ENCODE results near the gene MPHOSPH8. TPM values are rescaled to one million over a fixed set of nuclear protein-coding genes. Genes with fewer than 3 reads are reported as not detected.
A peak's percentile ranks its signal among the peaks of the same experiment; 100 is the strongest.
"Not testable (repeated sequence)": the region's sequence is repeated elsewhere in the genome, so short reads cannot be mapped to it uniquely, and the experiment has no call there.

MPHOSPH8 gene
- total RNA-seq, 1 donor from 2014 or later: 41.7 TPM

DNA sequence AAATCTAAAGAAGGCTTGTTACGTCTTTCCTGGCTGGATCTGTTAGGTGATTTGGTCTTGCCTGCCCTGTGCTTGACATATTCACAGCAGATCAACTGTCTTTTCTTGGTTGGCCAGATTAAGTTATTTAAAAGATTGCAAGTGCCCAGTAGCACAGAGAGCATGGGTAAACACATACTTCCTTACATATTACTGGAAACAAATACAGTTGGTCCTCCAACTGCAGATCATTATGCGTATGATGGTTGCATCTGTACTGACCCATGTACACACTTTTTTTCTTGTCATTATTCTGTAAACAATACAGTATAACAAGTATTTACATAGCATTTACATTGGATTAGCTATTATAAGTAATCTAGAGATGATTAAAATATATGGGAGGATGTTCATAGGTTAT, 9.2 kb upstream of the MPHOSPH8 start:
- DNase-seq (ENCODE audit: low spot score): no peak

GRCh38 chr13:19632915-19633478, 462 bp upstream of the MPHOSPH8 start:
- DNase-seq (ENCODE audit: low spot score): no peak

GRCh38 chr13:19634256-19634740, 839 bp downstream of the MPHOSPH8 start:
- DNase-seq (ENCODE audit: low spot score): peak; percentile 18

DNA sequence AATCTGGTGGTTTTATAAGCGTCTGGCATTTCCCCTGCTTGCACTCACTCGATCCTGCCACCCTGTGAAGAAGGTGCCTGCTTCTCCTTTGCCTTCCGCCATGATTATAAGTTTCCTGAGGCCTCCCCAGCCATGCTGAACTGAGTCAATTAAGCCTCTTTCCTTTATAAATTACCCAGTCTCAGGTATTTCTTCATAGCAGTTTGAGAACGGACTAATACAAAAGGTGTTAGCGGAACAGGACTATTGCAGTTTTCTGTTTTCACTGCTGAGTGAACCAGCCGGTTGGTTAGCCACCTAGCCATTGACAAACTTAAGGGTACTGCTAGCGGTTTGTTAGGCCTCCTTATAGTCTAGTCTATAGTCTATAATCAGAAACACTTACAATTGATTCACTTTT, 2.5 kb downstream of the MPHOSPH8 start:
- DNase-seq (ENCODE audit: low spot score): not testable (repeated sequence)

DNA sequence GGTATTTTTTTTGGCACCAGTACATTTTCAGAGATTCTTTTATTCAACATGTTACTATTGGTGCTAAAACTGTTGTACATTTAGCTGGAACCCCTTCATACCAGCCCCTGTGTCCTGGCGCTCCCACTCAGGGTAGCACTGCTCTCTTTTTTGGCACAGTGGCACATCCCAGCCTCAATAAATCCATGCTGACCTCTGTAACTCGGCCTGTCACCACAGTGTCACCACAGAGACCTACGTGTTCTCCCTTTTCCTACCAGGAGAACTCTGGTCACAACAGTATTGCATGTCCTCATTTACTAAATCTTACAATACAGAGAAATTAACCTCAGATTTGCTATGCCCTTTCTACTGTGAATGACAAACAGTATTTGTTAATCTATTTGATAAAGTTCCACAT, 10.2 kb downstream of the MPHOSPH8 start:
- DNase-seq (ENCODE audit: low spot score): no peak

DNA sequence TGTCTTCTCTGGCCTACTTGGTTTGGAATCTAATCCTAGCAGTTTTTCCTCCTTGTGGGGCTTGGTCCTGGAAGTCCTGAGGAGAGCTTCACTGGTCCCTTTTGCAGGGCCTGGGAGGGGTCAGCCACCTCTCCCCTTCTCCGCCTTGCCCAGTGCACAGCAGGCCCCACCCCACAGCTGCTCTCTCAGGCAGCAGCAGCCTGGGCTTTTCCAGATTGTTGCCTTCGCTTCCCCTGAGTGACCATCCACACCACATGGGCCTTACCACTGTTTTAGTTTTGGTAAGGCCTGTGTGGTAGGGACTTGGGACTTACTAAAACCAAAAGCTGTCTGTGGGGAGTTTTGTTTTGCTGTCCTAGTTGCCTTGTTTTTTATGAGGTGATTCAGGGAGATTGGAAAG, 11.5 kb downstream of the MPHOSPH8 start:
- no peak for DNase-seq (ENCODE audit: low spot score)

GRCh38 chr13:19646063-19646462, 12.6 kb downstream of the MPHOSPH8 start:
- no peak for DNase-seq (ENCODE audit: low spot score)

- no peak for DNase-seq (ENCODE audit: low spot score)
These were observed 17.3 kb downstream of the MPHOSPH8 start for GRCh38 chr13:19650742-19651141.

- DNase-seq (ENCODE audit: low spot score): no peak
These were observed 24.6 kb downstream of the MPHOSPH8 start for GRCh38 chr13:19657872-19658591.

DNA sequence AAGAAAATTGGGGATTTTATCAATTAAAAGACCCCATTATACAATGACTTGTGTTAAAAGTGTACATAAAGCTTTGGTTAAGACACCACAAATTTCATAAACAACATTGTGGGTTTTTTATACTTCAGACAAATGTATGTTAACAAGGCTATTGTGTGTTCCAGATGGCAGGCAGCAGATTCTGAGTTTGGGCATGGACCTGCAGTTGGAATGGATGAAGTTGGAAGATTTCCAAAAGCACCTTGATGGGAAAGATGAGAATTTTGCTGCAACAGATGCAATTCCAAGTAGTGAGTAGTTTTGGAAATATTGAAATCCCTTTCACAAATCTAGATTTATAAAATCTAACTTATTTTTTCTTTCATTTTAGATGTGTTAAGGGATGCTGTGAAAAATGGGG, 25.4 kb downstream of the MPHOSPH8 start:
- DNase-seq (ENCODE audit: low spot score): no peak

GRCh38 chr13:19661126-19661525, 27.7 kb downstream of the MPHOSPH8 start:
- no peak for DNase-seq (ENCODE audit: low spot score)

DNA sequence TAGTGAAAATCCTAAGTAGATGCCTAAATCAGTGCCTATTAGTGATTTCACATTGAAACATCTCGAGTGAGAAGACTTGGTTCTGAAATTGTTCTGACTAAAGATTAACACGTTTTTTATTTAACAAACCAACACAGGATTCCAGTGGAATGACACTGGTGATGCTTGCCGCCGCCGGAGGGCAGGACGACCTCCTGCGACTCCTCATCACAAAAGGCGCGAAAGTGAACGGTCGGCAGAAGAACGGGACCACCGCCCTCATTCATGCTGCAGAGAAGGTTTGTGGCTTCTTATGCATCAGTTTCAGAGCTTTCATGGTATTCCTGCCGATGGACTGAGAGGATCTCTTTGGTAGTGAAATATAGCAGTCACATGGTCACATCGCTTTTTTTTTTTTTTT, 28.1 kb downstream of the MPHOSPH8 start:
- no peak for DNase-seq (ENCODE audit: low spot score)

DNA sequence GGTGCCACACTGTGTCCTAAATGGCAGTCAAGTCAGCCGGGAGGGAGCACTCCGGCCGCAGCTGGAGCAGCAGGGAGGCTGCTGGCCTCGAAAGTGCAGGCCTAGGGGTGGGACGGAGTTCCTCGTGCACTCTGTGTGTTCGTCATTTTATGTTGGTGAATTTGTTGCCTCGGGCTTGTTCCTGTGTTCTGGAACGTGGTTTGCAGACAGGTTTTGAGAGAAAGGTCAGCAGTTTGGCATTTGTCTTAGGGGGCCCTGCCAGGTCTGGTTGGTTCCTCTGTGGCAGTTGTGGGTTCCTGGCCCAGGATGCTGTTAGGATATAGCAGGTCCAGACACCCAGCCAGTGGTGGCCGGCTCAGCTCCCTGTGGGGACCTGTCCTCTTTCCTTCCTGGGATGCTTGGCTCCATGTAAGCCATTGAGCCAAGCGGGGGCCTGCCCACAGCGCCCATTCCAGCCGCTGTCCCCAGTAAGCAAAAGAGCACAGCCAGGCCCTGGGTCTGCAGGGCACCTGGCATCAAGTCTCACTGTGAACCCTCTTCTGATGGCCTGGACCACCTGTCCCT, 30.0 kb downstream of the MPHOSPH8 start:
- DNase-seq (ENCODE audit: low spot score): no peak

DNA sequence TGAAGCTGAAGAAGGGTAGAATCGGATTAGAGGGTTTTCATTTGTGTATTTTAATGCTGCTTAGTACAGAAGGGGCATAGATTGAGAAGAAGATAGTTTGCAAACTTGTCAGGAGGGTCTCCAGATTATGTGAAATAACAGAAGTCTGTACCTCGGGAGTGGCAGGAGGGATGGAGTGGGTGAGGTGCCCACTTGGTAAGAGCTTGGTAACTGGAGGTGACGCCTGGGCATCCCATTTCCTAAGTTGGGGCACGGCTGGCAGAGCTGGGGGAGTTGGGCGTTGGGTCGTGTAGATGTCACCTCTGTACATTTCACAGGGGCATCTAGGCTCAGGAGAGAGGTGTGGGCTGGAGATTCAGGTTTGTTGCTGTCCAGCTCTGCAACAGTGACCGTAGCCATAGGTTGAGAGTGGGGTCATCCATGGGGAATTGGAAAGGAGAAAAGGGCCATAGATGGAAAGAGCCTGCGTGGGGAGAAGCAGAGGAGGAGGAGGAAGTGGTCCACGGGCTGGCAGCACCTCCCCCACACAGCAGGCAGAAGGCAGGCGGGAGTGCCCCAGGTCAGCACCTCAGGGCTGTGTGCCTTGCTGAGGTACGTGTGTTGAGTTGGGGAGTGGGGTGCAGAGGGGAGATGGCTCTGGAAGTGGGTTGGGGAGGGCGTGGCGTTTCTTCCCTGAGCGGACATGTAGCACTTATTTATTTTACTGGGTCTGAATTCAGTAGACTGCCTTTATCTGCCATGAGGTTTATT, 31.2 kb downstream of the MPHOSPH8 start:
- no peak for DNase-seq (ENCODE audit: low spot score)

GRCh38 chr13:19665427-19665859, 32.0 kb downstream of the MPHOSPH8 start:
- DNase-seq (ENCODE audit: low spot score): no peak

DNA sequence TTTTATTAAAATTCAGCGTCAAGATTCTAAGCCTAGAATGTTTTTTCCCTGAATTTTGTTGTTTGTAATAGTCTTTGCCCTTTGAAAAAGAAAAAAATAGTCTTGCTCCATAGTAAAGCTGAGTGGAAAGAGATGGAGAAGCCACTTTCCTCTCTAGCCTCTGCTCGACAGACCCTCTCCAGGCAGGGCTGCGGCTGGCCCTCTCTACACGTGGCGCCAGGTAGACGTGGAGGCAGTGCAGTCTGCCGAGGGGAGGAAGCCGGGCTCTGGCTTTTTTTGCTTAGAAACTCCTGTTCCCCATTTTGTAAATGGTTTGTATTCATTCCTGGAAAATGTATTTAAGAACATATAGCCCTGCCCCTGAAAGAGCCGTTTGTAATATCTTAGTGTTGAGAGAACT, 35.3 kb downstream of the MPHOSPH8 start:
- no peak for DNase-seq (ENCODE audit: low spot score)

- no peak for DNase-seq (ENCODE audit: low spot score)
These were observed 36.7 kb downstream of the MPHOSPH8 start for GRCh38 chr13:19670147-19670546.

GRCh38 chr13:19672990-19673389, 39.5 kb downstream of the MPHOSPH8 start:
- no peak for DNase-seq (ENCODE audit: low spot score)

DNA sequence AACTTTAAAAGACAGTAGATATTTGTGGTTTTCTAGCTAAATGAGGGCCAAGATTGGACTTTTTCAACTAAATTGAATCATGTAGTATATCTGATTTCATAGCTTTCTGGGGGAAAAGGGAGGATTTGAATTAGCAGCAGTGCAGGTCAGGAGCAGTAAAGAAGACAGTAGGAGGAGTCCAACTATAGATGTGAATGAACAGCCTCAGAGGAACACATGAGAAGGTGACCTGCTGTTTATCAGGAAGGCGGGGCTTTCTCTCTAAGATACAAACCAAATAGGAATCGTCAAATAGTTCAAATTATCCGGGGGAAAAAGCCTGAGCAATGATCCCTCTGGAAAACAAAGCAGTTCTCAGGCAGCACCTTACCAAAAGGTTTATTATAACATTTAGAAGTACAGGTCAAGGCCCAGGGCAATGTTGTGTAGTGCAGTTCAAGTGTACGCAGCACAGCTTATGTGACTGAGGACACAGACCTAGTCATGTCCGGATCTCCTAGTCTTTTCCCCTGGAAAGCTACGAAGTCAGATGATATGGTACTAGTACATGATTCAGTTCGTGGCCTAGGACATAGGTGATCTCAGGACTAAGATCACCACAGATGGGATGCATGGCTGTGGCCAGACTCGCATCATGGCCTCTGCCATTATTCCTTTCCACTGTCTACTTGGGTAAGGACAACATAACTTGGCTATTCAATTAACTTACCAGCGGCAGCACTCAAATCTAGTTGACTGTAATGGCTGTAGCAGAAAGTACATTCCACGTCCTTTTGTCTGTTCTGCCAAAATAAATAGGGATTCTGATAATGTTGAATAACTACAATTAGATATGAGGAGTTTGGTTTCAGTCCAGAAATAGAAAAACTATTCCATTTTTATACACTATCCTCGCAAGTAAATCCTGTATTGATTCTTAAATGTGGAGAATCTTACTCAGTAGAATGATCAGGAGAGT, 40.3 kb downstream of the MPHOSPH8 start:
- DNase-seq (ENCODE audit: low spot score): no peak

DNA sequence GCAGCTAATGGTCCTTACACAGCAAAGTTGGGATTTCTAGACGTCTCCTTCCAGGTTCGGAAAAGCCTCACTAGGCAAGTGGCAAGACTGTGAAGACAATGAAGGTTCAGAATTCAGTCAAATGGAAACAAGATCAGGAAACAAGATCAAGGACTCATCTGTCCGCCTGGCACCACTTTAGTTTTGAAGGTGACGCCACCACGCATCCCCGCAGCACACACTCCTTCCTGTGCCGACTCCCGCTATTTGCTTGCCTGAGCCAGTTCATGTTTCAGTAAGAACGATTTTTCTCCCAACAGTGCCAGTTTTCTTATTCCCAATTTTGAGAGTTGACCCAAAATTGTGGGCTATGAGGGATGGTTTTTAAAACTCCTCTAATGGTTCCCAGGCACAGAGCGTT, 41.4 kb downstream of the MPHOSPH8 start:
- no peak for DNase-seq (ENCODE audit: low spot score)

- DNase-seq (ENCODE audit: low spot score): no peak
These were observed 42.7 kb downstream of the MPHOSPH8 start for GRCh38 chr13:19676168-19676567.

All from mucosa of gallbladder (tissue), 1 donor.